ENCODE results near the gene TRIM44. TPM values are rescaled to one million over a fixed set of nuclear protein-coding genes. Genes with fewer than 3 reads are reported as not detected.
"Not testable (repeated sequence)": the region's sequence is repeated elsewhere in the genome, so short reads cannot be mapped to it uniquely, and the experiment has no call there.

Gene TRIM44
- total RNA-seq, 1 donor from 2014 or later = 9.7 TPM

GRCh38 chr11:35667257-35667656, 4.7 kb downstream of the TRIM44 start:
- no peak for TF ChIP-seq CTCF (IDR thresholded peaks at IDR 0.05; ENCODE audit: insufficient read depth, low read length, severe bottlenecking)
- Histone ChIP-seq H3K4me3 (ENCODE audit: low read depth, low read length) (no peak overlapping the region), H3K36me3 (ENCODE audit: control insufficient read depth, insufficient read depth, low read length) (no peaks in the 10 kb centered on the region), H3K27me3 (ENCODE audit: control insufficient read depth, insufficient read depth, low read length) (no peaks in the 10 kb centered on the region)
- no peak for FAIRE-seq
- DNase-seq (ENCODE audit: low read depth) = no peak

- not testable (repeated sequence) for H3K36me3 ChIP-seq (ENCODE audit: control insufficient read depth, insufficient read depth, low read length); H3K27me3 ChIP-seq (ENCODE audit: control insufficient read depth, insufficient read depth, low read length); DNase-seq (ENCODE audit: low read depth); H3K4me3 ChIP-seq (ENCODE audit: low read depth, low read length); FAIRE-seq
These were observed 5.8 kb downstream of the TRIM44 start for GRCh38 chr11:35668350-35668749.

GRCh38 chr11:35671396-35672127, 9.0 kb downstream of the TRIM44 start:
- Histone ChIP-seq H3K27me3 (ENCODE audit: control insufficient read depth, insufficient read depth, low read length) (no peaks in the 10 kb centered on the region), H3K4me3 (ENCODE audit: low read depth, low read length) (no peak overlapping the region), H3K36me3 (ENCODE audit: control insufficient read depth, insufficient read depth, low read length) (no peaks in the 10 kb centered on the region)
- TF ChIP-seq CTCF (IDR thresholded peaks at IDR 0.05; ENCODE audit: insufficient read depth, low read length, severe bottlenecking) = no peak
- FAIRE-seq (no peak), DNase-seq (ENCODE audit: low read depth) (no peak)

- Histone ChIP-seq H3K4me3 (ENCODE audit: low read depth, low read length) (no peak overlapping the region), H3K36me3 (ENCODE audit: control insufficient read depth, insufficient read depth, low read length) (no peaks in the 10 kb centered on the region), H3K27me3 (ENCODE audit: control insufficient read depth, insufficient read depth, low read length) (no peaks in the 10 kb centered on the region)
- FAIRE-seq = no peak
- DNase-seq (ENCODE audit: low read depth) = no peak
- no peak for TF ChIP-seq CTCF (IDR thresholded peaks at IDR 0.05; ENCODE audit: insufficient read depth, low read length, severe bottlenecking)
These were observed 10.0 kb downstream of the TRIM44 start for GRCh38 chr11:35672608-35673007.

GRCh38 chr11:35675901-35676610, 13.5 kb downstream of the TRIM44 start:
- no peak for TF ChIP-seq CTCF (IDR thresholded peaks at IDR 0.05; ENCODE audit: insufficient read depth, low read length, severe bottlenecking)
- no peaks in the 10 kb centered on the region for H3K27me3 ChIP-seq (ENCODE audit: control insufficient read depth, insufficient read depth, low read length)
- FAIRE-seq (no peak), DNase-seq (ENCODE audit: low read depth) (no peak)
- no peak overlapping the region for H3K4me3 ChIP-seq (ENCODE audit: low read depth, low read length)
- H3K36me3 ChIP-seq (ENCODE audit: control insufficient read depth, insufficient read depth, low read length) = no peaks in the 10 kb centered on the region

- Histone ChIP-seq H3K4me3 (ENCODE audit: low read depth, low read length) (no peak overlapping the region), H3K36me3 (ENCODE audit: control insufficient read depth, insufficient read depth, low read length) (no peaks in the 10 kb centered on the region), H3K27me3 (ENCODE audit: control insufficient read depth, insufficient read depth, low read length) (no peaks in the 10 kb centered on the region)
- FAIRE-seq (no peak), DNase-seq (ENCODE audit: low read depth) (no peak)
- no peak for TF ChIP-seq CTCF (IDR thresholded peaks at IDR 0.05; ENCODE audit: insufficient read depth, low read length, severe bottlenecking)
These were observed 14.0 kb downstream of the TRIM44 start for GRCh38 chr11:35676611-35676965.
